AG10803 (cell line): ENCODE results near the gene VSTM5.

Experiments used
- DNase-seq: peaks from one replicate; pipeline ENCODE4 v3.0.0; 2010; ENCODE audit warnings: low read depth
- H3K4me3 ChIP-seq: 2 replicates; pipeline ENCODE4 v1.5.1; 2011; ENCODE audit warnings: mild to moderate bottlenecking, low read length, control low read depth
- TF ChIP-seq, protein P1 (sequence below): conservative IDR thresholded peaks from 2 replicates; pipeline ENCODE4 v1.5.1; 2011; ENCODE audit warnings: mild to moderate bottlenecking, low read length, control low read depth, inconsistent platforms

The VSTM5 gene

DNA sequence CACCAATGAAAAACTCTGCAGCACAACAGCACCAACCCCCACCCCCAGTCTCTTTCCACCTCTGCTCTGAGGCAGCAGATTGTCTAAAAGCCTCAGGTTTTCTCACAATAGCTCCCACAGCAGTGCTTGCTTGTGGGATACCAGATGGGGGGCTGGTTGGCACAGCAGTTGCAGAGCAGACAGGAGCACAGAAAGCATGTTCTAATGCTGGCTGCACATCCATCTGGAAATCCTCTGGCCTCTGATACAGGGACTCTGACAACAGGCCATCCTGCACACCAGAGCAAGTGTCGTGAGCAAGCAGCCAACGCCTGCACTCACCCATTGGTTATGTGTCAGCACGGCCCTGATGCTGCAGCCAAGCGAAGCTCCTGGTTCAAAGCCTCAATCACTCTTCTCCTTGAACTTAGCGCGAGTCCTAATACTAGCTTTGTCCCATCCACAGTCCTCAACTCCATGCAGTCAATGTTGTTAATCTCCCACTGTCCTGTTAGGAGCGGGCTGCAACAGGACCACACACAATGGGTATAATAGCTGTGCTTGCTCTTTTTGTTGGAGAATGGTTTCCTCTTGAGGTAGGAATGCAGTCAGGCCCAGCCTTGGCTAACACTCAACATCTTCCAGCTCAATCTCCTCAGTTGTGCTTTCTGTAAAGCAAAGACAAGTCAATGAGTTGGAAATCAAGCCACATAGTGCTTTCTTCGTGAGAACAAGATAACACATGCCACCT is 30.3 kb downstream of the VSTM5 start:
- TF ChIP-seq, protein P1, sequence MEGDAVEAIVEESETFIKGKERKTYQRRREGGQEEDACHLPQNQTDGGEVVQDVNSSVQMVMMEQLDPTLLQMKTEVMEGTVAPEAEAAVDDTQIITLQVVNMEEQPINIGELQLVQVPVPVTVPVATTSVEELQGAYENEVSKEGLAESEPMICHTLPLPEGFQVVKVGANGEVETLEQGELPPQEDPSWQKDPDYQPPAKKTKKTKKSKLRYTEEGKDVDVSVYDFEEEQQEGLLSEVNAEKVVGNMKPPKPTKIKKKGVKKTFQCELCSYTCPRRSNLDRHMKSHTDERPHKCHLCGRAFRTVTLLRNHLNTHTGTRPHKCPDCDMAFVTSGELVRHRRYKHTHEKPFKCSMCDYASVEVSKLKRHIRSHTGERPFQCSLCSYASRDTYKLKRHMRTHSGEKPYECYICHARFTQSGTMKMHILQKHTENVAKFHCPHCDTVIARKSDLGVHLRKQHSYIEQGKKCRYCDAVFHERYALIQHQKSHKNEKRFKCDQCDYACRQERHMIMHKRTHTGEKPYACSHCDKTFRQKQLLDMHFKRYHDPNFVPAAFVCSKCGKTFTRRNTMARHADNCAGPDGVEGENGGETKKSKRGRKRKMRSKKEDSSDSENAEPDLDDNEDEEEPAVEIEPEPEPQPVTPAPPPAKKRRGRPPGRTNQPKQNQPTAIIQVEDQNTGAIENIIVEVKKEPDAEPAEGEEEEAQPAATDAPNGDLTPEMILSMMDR: no peak
- no peak overlapping the region for H3K4me3 ChIP-seq
- no peak for DNase-seq

DNA sequence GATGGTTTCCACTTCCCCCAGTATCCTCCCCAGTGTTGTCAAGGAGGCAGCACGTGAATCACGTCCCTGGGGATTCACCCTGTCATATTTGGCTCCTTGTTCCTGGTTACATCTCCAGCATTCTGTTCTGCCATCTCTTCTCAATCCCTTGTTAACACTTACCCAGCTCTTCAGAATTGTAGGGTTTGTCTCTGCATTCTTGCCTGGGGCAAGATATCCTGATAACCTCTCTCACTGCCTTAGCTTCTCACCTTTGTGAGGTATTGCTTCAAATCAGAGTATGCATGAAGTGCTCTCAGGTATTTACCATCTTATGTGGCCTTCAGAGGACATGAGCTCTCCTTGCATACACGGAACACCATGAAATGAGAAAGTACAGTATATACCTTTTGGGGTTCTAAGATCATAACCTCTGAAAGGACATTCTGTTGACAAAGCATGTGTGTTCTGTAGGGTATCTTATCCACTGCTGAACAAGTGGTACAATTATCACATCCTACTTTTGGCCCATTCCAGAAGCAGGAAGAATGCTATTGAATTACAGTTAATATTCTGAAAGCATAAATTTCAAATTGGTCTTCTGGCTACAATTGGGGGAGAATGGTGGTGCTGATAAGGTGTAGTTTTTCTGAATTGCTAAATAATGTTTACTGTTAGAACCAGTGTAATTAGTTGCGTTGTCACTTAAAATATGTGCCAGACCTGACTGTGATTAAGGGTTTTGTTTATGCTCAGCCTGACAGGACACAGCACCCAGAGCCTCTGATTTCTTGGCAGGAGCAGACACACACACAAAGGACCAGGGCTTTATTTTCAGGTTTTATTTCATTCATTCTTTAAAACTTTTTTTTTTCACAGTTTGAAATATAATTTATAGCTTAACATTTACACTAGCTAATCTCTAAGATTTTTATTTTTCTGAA is 32.7 kb downstream of the VSTM5 start:
- TF ChIP-seq, protein P1: no peak
- H3K4me3 ChIP-seq: no peak overlapping the region
- DNase-seq: peak; percentile 12

DNA sequence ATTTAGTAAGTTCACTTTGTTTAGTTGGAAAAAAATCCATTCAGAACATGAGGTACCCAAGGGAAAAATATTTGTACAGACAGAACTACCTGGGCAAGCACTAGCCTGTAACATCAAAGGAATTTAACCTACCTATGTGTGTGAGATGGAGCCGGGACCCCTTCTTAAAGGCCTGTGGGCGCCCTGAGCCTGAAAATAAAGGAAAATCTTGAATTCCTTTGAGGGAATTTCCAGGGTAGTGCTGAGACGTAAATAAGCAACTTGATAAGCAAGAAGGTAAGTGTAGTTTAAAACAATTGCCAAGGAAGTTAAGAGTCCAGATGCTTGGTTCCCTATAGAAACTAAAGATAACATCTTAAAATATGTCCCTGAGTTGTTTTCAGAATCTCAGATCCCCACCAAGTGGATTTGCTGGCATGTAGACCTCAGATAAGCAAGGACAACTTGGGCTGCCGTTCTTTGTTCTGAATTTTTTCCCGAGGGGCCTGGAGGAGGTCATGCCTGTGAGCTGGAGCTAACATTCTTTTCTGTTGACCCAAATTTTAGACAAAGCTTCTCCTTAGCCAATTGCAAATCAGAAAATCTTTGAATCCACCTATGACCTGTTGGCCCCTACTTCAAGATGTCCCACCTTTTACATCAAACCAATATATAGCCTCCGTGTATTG is 35.3 kb downstream of the VSTM5 start:
- H3K4me3 ChIP-seq: no peak overlapping the region
- DNase-seq: no peak
- TF ChIP-seq, protein P1: no peak

DNA sequence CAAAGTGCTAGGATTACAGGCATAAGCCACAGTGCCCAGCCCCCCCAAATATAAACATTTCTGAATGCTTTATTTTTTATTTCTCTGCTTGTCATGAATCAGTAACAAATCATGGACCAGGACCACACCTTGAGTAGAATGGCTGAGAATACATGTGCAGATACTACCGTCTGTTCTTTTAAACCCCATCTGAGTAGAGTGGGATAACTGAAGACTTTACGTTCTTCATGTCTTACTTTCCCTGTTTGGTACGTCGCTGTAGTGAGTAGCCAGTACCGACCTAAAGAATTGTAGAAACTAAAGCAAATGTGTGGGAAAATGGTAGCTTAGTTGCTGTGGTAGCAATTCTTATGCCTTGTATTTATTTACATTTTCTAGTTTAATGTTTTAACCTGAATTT is 36.4 kb downstream of the VSTM5 start:
- DNase-seq: no peak
- H3K4me3 ChIP-seq: no peak overlapping the region
- TF ChIP-seq, protein P1: no peak

DNA sequence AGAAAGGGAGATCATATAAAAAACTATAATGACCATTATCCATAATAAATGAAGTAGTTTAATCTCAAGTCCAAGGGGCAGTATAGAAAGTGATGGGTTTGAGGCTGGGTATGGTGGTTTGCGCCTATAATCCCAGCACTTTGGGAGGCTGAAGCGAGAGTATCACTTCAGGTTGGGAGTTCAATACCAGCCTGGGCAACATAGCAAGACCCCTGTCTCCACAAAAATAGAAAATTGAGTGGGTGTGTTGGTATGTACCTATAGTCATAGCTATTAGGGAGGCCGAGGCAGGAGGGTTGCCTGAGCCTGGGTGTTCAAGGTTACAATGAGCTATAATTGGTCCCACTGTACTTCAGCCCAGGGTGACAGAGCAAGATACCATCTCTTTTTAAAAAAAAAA is 42.4 kb downstream of the VSTM5 start:
- no peak for DNase-seq
- TF ChIP-seq, protein P1: no peak
- H3K4me3 ChIP-seq: no peak overlapping the region

DNA sequence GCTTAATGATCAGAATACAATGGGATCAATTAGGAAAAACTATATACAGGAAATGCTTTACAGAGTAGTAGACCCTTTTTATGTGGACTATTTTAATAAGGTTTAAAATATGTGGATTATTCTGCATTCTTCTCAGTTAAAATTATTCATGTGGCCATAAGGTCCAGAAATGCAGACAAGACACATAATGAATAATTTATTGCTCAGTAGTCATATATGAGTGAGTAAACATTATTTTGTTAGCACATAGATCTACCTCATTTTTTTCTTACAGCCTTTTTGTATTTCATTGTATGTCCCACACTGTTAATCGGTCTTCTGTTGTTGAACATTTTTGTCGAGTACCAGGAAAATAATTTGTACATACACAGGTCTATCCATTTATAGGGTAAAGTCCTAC is 45.5 kb downstream of the VSTM5 start:
- H3K4me3 ChIP-seq: no peak overlapping the region
- no peak for DNase-seq
- TF ChIP-seq, protein P1: no peak
